Measurements from ENCODE around the gene ZNF688.

The ZNF688 gene

DNA sequence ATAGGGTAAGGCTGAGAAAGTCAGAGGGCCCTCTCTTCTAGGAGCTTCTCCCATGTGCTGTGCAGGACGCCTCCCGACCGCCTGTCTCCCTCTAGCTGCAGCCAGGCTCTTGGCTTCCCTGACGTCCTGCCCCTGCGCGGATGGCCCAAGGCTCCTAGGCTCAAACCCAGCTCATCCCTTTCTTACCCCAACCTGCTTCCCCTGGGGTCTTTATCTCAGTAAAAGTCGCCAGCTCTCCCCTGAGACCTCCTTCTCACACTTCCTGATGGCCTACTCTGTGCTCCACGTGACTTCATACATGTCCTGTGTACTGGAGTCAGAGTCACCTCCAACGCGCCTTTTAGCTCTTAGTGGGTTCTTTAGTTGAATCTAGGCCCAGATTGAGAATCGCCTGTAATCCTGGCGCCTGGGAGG lies 35.7 kb downstream of the ZNF688 start:
- TF ChIP-seq ZNF274 (IDR thresholded peaks at IDR 0.05; ENCODE audit: low read depth, low read length): no peak

DNA sequence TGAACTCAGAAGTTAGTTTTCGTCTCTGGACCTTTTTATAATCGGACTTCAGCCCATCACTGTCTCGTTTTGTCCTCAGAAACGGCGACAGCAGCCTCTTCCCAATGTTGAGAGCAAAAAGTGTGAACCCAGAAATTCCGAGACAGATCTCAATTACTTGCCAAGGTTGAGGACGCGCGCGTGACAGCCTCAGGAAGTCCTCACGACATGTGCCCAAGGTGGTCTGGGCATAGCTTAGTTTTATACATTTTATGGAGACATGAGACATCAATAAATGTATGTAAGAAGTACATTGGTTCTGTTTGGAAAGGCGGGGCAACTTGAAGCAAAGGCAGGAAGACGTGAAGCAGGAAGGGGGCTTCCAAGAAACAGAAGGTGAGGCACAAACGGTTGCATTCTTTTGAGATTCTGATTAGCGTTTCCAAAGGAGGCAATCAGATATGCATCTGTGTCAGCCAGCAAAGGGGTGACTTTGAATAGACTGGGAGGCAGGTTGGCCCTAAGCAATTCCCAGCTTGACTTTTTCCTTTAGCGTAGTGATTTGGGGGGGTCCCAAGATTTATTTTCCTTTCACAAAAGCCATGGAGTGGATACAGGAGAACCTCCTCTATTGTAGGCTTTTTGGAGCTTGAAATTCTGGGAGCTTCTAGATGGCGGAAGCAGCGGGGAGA lies 36.3 kb downstream of the ZNF688 start:
- peak overlapping the region; percentile 85 for H3K4me3 ChIP-seq (ENCODE audit: low read length)
- TF ChIP-seq ZNF274 (IDR thresholded peaks at IDR 0.05; ENCODE audit: low read depth, low read length): no peak

More for the DNA sequence above, 35.7 kb downstream of the ZNF688 start:
- peak overlapping the region; percentile 85 for H3K4me3 ChIP-seq (ENCODE audit: low read length)

DNA sequence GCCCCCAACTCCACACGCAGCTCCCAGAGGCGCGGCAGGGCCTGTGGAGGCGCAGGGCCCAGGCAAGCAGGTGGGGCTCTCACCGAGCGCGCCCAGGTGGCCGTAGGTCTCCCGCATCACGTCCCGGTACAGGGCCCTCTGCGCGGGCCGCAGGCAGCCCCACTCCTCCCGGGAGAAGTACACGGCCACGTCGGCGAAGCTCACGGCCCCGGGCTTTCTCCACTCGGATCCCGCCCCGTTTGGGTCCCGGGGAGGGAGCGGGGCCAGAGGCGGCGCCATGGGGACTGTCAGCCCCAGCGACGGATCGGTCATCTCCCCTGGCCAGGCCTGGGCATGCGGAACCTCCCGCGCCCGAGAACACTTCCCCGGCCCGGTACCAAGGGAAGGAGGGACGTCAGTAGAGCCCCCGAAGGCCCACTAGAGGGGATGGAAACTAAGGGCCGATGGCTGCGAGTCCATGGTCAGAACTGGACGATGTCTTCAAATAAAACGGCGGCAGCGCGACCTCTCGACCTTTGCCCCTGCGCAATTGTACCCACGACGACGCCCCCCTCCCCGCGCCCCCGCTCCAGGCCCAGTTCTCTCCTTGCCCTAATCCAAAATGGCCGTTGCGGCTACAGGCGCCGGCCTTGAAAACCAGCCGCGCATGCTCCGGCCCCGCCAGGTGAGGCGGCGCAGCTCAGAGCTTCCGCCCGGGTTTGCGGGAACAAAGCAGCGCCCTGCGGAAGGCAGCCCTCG lies 37.0 kb downstream of the ZNF688 start, which contains the start of gene ZNF747:
ZNF747 (minus strand) TSS at position 491 of the 738 bp plus-strand sequence; CDS start at position 312, 179 bp downstream.
- TF ChIP-seq ZNF274 (IDR thresholded peaks at IDR 0.05; ENCODE audit: low read depth, low read length): no peak
- peak within 1 kb of the TSS; percentile 85 for H3K4me3 ChIP-seq (ENCODE audit: low read length)

DNA sequence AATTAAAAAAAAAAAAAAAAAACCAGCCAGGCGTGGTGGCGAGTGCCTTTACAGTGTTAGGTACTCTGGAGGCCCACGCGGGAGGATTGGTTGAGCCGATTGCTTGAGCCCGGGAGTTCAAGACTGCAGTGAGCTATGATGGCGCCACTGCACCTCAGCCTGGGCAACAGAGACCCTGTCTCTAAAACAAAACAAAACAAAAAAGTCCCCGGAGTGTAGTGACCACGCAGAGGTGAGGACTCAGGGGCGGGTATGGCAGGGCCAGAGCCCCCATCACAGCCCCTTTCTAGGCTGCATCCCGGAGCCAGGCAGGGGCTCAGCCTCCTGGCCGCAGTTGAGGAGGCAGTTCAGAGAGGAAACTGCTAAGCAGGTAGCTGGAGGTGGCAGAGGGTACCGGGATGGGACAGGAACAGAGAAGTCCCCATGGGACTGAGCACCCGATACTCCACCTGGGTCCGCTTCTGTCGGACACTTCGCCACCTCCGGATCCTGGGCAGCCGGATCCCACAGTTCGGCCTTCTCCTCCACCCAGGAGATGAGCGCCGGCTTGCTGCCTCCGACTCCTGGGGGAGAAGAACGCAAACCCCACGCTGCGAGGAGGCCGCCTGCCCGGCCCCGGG lies 37.7 kb downstream of the ZNF688 start:
- no peak for TF ChIP-seq ZNF274 (IDR thresholded peaks at IDR 0.05; ENCODE audit: low read depth, low read length)
- peak overlapping the region; percentile 85 for H3K4me3 ChIP-seq (ENCODE audit: low read length)

DNA sequence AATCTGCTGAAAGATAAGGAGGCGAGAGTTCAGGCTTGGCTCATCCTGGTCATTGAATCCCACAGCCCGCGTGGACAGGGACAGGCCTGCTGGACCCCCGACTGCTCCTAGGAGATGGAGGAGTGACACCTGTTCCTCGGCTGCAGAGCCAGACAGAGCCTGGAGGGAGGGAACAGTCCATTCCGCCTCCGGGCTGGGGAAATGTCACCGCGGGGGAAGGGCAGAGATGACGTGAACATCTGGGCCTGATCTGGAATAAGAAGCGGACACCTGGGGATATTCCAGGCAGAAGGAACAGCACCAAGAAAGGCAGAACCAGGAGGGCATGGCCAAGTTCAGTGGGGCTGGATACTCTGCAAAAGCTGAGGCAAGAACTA lies 38.4 kb downstream of the ZNF688 start:
- no peak overlapping the region for H3K4me3 ChIP-seq (ENCODE audit: low read length)
- no peak for TF ChIP-seq ZNF274 (IDR thresholded peaks at IDR 0.05; ENCODE audit: low read depth, low read length)

DNA sequence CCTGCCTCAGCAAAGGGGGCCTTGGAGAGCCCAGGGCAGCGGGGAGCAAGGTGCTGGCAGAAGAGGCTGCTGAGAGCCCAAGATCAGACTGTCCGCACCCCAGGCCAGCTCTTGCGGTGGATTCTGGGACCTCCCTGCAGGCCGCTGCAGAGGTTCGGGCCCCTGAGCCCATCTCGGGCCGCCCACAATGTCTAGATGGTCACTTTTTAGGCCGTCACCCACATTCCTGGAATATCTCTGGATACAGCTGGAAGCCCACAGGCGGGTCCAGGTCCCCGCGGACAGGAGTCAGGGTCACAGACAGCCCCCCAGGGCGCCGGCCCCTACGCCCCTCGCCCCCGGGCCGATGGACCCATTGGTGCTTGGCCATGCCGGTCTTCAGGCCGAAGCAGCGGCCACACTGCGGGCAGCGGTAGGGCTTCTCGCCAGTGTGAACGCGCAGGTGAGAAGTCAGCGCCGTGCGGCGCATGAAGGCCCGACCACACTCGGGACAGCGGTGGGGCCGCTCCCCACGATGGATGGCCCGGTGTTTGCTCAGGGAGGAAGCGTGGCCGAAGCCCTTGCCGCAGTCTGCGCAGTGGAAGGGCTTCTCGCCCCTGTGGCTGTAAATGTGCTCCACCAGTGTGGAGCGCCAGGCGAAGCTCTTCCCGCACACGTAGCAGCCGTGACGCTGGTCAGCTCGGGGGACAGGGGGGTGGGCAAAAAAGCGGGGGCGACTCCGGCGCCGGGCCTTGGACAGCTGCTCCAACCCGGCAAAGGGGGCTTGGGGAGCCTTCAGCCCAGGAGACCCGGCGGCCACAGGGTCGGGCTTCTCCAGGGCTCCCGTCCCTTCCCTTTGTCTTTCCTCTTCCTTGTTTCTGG lies 39.0 kb downstream of the ZNF688 start:
- no peak overlapping the region for H3K4me3 ChIP-seq (ENCODE audit: low read length)
- TF ChIP-seq ZNF274 (IDR thresholded peaks at IDR 0.05; ENCODE audit: low read depth, low read length): no peak

DNA sequence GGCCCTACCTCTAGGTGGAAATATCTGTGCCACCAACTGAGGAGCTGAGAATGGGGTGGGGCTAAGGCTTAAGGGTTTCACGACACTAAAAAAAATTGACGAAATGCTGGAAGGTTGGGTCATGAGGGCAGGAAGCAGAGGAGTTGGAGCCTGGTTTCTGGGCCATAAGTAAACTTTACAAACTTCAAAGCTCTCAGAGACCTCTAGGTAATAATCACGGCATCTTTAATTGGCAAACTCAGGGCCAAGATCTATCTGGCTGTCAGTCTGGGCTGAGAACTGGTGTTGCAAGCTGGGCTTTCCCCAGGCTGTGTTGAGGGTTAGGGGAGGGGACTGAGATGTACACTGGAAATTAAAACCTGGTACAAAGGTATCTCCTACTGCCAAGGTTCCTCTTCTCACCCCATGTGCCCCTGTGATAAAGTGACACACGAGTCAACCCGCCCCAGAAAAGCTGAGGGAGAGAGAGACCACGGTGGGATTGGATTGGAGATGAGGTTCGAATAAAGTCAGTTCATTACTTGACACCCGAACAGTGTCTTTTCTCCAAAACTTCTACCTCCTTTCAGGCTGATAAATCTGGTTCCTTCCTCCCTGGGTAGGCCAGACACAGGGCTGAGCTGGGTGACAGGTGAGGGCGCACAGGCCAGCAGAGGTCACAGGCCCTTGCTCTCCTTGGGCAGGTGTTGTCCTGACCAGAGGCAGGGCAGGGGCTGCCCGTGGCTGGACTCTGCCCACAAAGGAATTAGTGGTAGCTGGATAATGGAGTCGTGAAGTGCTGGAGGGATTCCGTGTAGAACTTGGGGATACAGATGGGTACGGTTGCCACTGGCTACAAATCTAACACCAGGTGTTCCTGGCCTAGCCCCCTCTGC lies 41.1 kb downstream of the ZNF688 start:
- H3K4me3 ChIP-seq (ENCODE audit: low read length): no peak overlapping the region
- TF ChIP-seq ZNF274 (IDR thresholded peaks at IDR 0.05; ENCODE audit: low read depth, low read length): no peak

DNA sequence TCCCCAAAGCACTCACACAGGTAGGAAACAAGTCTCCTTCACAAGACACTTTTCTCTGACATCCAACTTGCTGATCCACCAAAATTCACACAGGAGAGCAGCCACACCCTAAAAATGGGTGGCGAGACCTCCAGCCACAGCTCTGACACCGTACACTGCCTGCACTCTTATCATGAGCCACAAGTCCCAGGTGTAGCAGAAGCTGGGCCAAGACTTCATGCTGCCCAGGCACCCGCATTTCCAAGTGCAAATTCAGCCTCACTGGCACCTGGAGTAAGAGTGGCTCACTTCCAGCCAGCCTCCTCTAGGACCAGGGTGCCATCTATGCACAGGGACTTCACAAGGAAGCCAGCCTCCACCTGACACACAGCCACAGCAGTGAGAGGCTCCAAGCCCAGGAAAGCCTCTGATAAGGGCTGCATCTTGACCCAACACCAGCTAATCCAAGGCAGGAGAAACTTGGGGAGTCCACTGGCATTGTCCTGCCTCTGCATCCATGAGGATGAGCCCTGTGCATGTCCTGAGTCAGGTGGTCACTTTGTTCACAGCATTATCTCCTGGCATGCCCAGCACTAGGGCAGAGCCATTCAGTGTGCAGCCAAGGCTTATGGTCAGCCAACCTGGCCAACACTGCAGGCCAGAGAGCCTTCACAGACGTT lies 42.6 kb downstream of the ZNF688 start:
- H3K4me3 ChIP-seq (ENCODE audit: low read length): no peak overlapping the region

DNA sequence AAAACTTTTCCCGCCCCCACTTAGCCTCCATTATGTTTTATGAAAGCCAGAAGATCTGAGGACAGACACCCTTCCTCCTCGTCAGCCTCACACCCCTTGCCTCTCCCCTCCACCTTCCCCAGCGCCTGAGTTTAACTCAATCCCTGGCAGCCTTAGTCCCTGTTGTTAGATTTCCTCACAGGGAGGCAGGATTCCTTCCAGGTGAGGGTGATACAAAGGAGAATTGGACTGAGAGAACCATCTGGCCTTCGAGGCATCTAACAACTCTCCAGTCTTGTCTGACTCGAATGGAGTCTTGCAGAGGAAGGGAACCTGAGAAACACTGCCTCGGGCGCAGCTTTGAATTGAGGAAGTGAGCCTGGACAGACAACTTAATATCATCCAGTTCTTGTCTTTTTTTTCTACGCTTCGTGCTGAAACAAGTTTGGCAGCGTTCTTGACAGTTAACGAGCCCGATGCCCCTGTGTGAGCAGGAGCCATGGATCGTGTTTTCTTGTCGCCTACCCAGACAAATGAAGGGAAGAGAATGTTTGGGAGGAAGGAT lies 43.8 kb downstream of the ZNF688 start:
- TF ChIP-seq ZNF274 (IDR thresholded peaks at IDR 0.05; ENCODE audit: low read depth, low read length): no peak
- peak overlapping the region; percentile 31; the same call in 1 of the 2 replicates for H3K4me3 ChIP-seq (ENCODE audit: low read length)

More for the DNA sequence above, 42.6 kb downstream of the ZNF688 start:
- no peak for TF ChIP-seq ZNF274 (IDR thresholded peaks at IDR 0.05; ENCODE audit: low read depth, low read length)

DNA sequence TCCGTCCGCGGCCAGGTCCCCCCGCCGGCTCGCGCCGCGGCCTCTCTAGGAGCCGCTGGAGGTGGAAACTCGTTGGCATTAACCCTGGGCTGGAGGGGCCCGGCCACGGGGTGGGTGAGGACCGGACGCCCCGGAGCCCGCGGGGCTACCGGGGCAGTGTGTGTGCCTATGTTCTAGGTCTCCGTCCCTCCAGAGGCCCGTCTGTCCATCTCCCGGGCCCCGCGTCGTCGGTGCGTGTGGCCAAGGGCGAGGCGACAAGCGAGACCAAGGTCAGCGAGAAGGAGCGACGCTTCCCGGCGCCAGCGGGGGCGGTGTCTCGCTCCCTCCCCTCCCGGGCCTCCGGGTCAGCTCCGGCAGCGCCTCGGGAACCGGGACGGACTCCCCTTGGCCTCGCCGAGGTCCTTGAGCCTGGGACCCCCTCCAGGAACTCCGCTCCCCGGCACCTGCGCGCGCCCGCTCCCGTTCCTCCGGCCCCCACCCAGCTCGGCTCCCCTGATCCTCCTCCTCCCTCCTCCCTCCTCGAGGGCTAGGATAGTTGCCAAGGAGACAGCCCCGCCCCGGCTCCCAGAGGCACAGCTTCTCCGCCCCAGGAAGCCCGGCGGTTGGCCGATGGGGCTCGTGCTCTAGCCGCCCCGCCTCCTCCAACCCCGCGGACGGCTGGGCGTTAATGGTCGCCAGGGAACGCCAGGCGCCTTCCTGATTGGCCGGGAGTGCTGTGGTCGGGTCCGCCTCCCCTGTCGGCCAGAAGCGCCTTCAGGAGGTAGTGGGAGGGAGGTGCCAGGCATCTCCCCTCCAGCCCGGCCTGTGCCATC lies 44.5 kb downstream of the ZNF688 start:
- H3K4me3 ChIP-seq (ENCODE audit: low read length): peak overlapping the region; percentile 74
- TF ChIP-seq ZNF274 (IDR thresholded peaks at IDR 0.05; ENCODE audit: low read depth, low read length): no peak

DNA sequence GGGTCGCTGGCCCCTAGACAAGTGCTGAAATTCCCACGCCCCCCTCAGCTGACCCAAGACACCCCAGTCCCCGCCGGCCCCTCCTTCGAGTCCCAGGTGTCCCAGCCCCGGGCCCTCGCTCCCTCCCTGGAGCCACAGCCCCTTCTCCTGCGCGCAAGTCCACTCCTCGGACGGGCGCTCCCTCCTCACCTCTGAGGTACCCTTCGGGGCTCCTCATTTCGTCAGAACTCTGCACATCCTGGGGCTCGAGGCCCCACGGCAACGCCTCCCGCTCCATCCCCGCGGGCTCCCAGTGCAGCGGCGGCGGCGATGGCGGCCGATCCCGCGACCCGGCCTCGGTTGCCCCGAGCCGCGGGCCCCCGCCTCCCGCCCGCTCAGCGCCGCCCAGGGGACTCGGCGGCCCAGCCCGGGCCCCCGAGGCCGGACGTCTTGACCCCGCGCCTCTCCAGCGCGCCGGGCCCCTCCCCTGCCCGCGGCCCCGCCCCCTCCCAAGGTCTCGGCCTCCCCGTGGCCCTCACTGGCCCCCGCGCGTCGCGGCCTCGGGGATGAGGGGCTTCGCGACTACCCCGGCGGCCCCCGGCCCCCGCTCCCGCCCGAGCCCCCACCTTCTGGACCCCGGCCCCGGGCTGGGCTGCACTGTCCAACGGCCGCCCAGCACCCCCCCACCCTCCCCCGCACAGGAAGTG lies 45.2 kb downstream of the ZNF688 start, which contains the start of gene ZNF768:
ZNF768 (minus strand) TSS at position 430 of the 686 bp plus-strand sequence; CDS start at position 277, 153 bp downstream.
- H3K4me3 ChIP-seq (ENCODE audit: low read length): peak within 1 kb of the TSS; percentile 74
- TF ChIP-seq ZNF274 (IDR thresholded peaks at IDR 0.05; ENCODE audit: low read depth, low read length): no peak
